GM21528 (cell line): ENCODE results near the gene RNASEL.
"Not testable (repeated sequence)": the region's sequence is repeated elsewhere in the genome, so short reads cannot be mapped to it uniquely, and the experiment has no call there.

Source experiments
- ATAC-seq: cut with Tn5 transposase; IDR thresholded peaks from one replicate; pipeline ENCODE4 v1.9.1; 2021; ENCODE audit warnings: mild to moderate bottlenecking, moderate library complexity; ENCODE audit not compliant: unreplicated experiment, low FRiP score

Gene RNASEL

GRCh38 chr1:182568647-182569284 lies 20.3 kb downstream of the RNASEL start:
- ATAC-seq: no peak

GRCh38 chr1:182567629-182568028 lies 21.4 kb downstream of the RNASEL start:
- ATAC-seq: no peak

DNA sequence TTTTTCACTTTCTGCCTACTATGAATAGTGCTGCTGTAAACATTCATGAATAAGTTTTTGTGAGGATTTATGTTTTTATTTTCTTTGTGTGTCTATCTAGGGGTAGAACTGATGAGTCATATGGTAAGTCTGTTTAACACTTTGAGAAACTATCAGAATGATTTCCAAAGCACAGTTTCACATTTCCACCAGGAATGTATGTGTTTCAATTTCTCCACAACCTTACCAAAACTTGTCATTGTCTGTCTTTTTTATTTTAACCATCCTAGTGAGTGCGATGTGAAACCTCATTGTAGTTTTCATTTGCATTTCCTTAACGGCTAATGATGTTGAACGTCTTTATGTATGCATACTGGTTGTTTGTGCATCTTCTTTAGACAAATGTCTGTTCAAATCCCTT lies 23.5 kb downstream of the RNASEL start:
- ATAC-seq: no peak

GRCh38 chr1:182564406-182565004 lies 24.6 kb downstream of the RNASEL start:
- no peak for ATAC-seq

DNA sequence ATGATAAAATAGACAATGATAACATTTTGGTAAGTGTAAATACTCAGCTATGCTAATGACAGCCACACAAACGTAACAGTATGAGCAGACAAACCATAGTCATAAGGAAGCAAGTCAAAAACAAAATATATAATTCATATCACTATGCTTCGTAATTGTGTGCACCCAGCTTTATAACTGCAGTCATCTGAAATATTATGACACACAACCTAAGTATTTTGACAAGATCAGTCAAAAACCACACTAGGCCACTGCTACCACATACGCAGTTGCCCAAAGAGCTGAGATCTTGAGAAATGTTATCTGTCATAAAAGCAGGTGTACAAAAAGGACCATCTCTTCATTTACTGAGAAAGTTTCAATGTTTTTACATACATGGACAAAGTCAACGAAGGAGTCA lies 26.0 kb downstream of the RNASEL start:
- ATAC-seq: no peak

DNA sequence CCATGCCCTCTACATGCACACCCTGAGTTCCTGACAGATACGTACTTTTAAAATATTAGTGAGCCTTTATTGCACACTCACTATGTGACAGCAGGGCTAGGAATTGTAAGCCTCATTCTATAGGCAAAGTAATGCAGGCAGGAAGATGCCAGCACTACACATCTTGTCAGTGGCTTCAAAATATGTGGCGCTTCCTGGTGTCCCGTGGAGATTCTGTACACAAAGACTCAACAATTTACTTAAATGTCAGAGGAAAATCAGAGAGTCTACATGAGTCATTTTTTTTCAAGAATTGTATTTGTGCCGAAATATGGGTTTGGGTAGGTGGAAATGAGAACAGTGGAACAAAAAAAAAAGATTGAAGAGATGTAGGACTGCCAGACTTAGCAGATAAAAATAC lies 27.6 kb downstream of the RNASEL start:
- ATAC-seq: no peak

- ATAC-seq: no peak
Measured at GRCh38 chr1:182560392-182560984, 28.6 kb downstream of the RNASEL start.

DNA sequence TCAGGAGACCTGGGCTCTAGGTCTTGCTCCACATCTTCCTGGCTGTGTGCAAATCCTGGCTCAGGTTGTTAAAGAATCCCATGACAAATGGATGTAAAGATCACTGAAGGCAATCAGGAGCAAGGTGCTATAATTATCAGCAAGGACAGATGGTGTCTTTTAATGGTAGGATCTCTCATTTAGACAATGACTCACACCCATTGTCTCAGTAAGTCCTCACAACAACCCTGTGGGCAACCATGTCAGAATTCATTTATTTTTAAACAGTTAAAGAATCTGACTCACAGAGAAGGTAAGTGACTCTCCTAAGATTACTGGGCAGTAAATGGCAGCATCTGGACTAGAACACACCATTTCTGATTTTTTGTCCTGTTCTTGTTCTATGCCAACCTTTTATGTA lies 32.8 kb downstream of the RNASEL start:
- no peak for ATAC-seq

- no peak for ATAC-seq
Measured at GRCh38 chr1:182555493-182555892, 33.6 kb downstream of the RNASEL start.

GRCh38 chr1:182552527-182552926 lies 36.5 kb downstream of the RNASEL start:
- no peak for ATAC-seq

- no peak for ATAC-seq
Measured at GRCh38 chr1:182549811-182550210, 39.2 kb downstream of the RNASEL start.

DNA sequence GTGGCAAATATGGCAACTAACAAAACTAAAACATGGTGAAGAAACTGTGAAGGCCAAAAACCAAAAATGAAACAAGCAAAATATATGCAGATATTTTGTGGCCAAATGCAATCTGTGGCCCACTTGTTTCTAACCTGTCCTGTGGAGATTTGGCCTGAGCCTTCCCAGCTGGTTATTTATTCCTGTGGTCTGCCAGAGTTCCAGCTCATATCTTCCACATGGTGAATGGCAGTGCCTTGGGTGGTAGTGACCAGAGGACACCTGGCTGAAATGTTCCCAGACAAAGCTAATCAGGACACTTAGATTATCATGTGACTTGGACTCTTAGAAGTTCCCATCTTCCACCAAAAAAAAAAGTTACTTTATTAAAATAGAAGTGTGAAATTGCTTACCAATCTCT lies 39.7 kb downstream of the RNASEL start:
- no peak for ATAC-seq

GRCh38 chr1:182533896-182534295 lies 55.2 kb downstream of the RNASEL start:
- no peak for ATAC-seq

GRCh38 chr1:182528206-182528605 lies 60.9 kb downstream of the RNASEL start:
- ATAC-seq: not testable (repeated sequence)

DNA sequence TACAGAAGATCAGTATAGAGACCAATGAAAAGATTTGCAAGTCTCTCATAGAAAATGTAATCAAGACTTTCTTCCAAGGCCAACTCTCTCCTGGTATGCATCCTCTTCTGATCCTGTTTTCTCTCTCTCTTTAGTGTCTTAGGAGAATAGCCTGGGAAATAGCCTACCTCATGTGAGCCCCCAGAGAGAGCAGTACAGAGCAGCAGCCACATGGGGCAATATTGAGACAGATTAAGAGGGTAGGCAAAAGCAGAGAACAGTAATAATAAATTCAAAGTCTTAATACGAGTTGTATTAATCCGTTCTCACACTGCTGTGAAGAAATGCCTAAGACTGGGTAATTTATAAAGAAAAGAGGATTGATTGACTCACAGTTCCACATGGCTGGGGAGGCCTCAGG lies 61.4 kb downstream of the RNASEL start:
- ATAC-seq: no peak

- no peak for ATAC-seq
Measured at GRCh38 chr1:182525342-182525741, 63.7 kb downstream of the RNASEL start.
